ENCODE data around the gene PIK3AP1.

Gene PIK3AP1

GRCh38 chr10:96609510-96609909, 110.8 kb downstream of the PIK3AP1 start:
- Histone ChIP-seq H3K9me3 (no peaks in the 10 kb centered on the region), H3K27ac (no peak overlapping the region), H3K4me1 (ENCODE audit: control insufficient read depth in 1 of 2, insufficient read depth in 1 of 2, low read depth in 1 of 2, low read length in 1 of 2) (no peaks in the 10 kb centered on the region), H3K36me3 (peaks cover 97% of the 10 kb centered on the region), H3K27me3 (no peaks in the 10 kb centered on the region), H3K4me3 (ENCODE audit: low read depth in 1 of 2, low read length in 1 of 2) (no peak overlapping the region)
- no peak for TF ChIP-seq CTCF (IDR thresholded peaks at IDR 0.05)

- Histone ChIP-seq H3K27me3 (no peaks in the 10 kb centered on the region), H3K36me3 (peaks cover 97% of the 10 kb centered on the region), H3K4me1 (ENCODE audit: control insufficient read depth in 1 of 2, insufficient read depth in 1 of 2, low read depth in 1 of 2, low read length in 1 of 2) (no peaks in the 10 kb centered on the region), H3K9me3 (no peaks in the 10 kb centered on the region), H3K4me3 (ENCODE audit: low read depth in 1 of 2, low read length in 1 of 2) (no peak overlapping the region), H3K27ac (no peak overlapping the region)
- TF ChIP-seq CTCF (IDR thresholded peaks at IDR 0.05): no peak
Observed at GRCh38 chr10:96608805-96609204, 111.5 kb downstream of the PIK3AP1 start.

GRCh38 chr10:96608262-96608661, 112.1 kb downstream of the PIK3AP1 start:
- Histone ChIP-seq H3K27ac (no peak overlapping the region), H3K9me3 (no peaks in the 10 kb centered on the region), H3K27me3 (no peaks in the 10 kb centered on the region), H3K4me1 (ENCODE audit: control insufficient read depth in 1 of 2, insufficient read depth in 1 of 2, low read depth in 1 of 2, low read length in 1 of 2) (no peaks in the 10 kb centered on the region), H3K4me3 (ENCODE audit: low read depth in 1 of 2, low read length in 1 of 2) (no peak overlapping the region), H3K36me3 (peaks cover 97% of the 10 kb centered on the region)
- no peak for TF ChIP-seq CTCF (IDR thresholded peaks at IDR 0.05)

- Histone ChIP-seq H3K9me3 (no peaks in the 10 kb centered on the region), H3K27me3 (no peaks in the 10 kb centered on the region), H3K4me1 (ENCODE audit: control insufficient read depth in 1 of 2, insufficient read depth in 1 of 2, low read depth in 1 of 2, low read length in 1 of 2) (no peaks in the 10 kb centered on the region), H3K27ac (no peak overlapping the region), H3K36me3 (peaks cover 99% of the 10 kb centered on the region), H3K4me3 (ENCODE audit: low read depth in 1 of 2, low read length in 1 of 2) (no peak overlapping the region)
- TF ChIP-seq CTCF (IDR thresholded peaks at IDR 0.05): no peak
Observed at GRCh38 chr10:96606946-96607345, 113.4 kb downstream of the PIK3AP1 start.

- H3K4me3 ChIP-seq (ENCODE audit: low read depth in 1 of 2, low read length in 1 of 2): no peak overlapping the region
- no peaks in the 10 kb centered on the region for H3K9me3 ChIP-seq
- no peaks in the 10 kb centered on the region for H3K27me3 ChIP-seq
- no peak overlapping the region for H3K27ac ChIP-seq
- no peaks in the 10 kb centered on the region for H3K4me1 ChIP-seq (ENCODE audit: control insufficient read depth in 1 of 2, insufficient read depth in 1 of 2, low read depth in 1 of 2, low read length in 1 of 2)
- TF ChIP-seq CTCF (IDR thresholded peaks at IDR 0.05): no peak
- H3K36me3 ChIP-seq: peaks cover 100% of the 10 kb centered on the region
Observed at GRCh38 chr10:96606216-96606615, 114.1 kb downstream of the PIK3AP1 start.

GRCh38 chr10:96600337-96600736, 120.0 kb downstream of the PIK3AP1 start:
- H3K27ac ChIP-seq: no peak overlapping the region
- H3K36me3 ChIP-seq: peaks cover 95% of the 10 kb centered on the region
- H3K4me1 ChIP-seq (ENCODE audit: control insufficient read depth in 1 of 2, insufficient read depth in 1 of 2, low read depth in 1 of 2, low read length in 1 of 2): no peaks in the 10 kb centered on the region
- H3K27me3 ChIP-seq: no peaks in the 10 kb centered on the region
- TF ChIP-seq CTCF (IDR thresholded peaks at IDR 0.05): no peak
- H3K4me3 ChIP-seq (ENCODE audit: low read depth in 1 of 2, low read length in 1 of 2): no peak overlapping the region
- no peaks in the 10 kb centered on the region for H3K9me3 ChIP-seq

Data from neutrophil (primary cell).